ENCODE measurements around the gene CFAP299.
"Not testable (repeated sequence)": the region's sequence is repeated elsewhere in the genome, so short reads cannot be mapped to it uniquely, and the experiment has no call there.

Gene CFAP299

GRCh38 chr4:80393246-80393969 is 57.9 kb downstream of the CFAP299 start:
- DNase-seq, result no peak

GRCh38 chr4:80393970-80394250 is 58.4 kb downstream of the CFAP299 start:
- no peak for DNase-seq

DNA sequence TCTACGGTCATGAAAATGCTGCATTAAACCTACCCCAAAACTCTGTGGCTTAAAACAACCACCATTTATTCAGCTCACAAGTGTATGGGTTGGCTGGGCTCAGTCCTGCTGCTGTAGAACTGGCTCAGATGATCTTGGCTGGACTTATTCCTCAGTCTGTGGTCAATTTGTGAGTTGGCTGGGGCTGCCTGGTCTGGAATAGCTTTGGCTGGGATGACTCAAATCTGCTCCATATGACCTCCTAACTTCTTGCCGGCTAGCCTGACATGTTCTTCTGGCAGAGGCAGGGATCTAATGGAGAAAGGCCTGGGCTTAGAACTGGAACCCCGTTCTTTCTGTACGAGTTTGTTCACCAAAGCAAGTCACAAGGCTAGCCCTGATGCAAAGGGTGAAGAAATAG is 71.7 kb downstream of the CFAP299 start:
- DNase-seq, result no peak

DNA sequence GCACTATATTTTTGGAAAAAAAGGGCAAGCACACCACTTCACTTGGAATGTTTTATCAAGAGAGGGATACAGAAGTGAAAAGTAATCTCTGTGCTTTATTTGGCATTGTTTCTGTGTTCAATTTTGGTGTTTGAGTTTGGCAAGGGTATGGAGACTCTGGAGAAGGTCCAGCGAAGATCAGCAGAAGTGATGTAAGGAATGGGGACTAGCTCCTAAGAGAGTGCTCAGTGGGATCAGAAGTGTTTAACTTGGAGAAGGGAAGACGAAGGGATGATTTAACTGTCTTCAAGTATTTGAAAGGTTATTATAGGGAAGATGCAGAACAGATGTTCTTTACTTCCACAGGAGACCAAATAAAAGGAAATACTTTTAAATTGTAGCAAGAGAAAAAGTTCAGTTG is 74.3 kb downstream of the CFAP299 start:
- DNase-seq, result no peak

GRCh38 chr4:80412322-80412721 is 76.8 kb downstream of the CFAP299 start:
- DNase-seq, result no peak

GRCh38 chr4:80413086-80413485 is 77.6 kb downstream of the CFAP299 start:
- no peak for DNase-seq

DNA sequence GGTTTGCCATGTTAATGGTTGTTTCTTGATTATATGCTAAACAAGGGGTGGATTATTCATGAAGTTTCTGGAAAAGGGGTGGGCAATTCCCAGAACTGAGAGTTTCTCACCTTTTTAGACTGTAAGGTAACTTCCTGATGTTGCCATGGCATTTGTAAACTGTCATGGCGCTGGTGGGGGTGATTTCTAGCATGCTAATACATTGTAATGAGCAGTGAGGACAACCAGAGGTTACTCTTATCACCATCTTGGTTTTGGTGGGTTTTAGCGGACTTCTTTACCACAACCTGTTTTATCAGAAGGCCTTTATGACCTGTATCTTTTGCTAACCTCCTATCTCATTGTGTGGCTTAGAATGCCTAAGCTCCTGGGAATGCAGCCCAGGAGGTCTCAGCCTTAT is 81.5 kb downstream of the CFAP299 start:
- no peak for DNase-seq

- DNase-seq, result no peak
Observed at GRCh38 chr4:80419946-80420345, 84.4 kb downstream of the CFAP299 start.

- no peak for DNase-seq
Observed at GRCh38 chr4:80420638-80421037, 85.1 kb downstream of the CFAP299 start.

- DNase-seq, result no peak
Observed at GRCh38 chr4:80422727-80423404, 87.3 kb downstream of the CFAP299 start.

GRCh38 chr4:80423553-80424224 is 88.2 kb downstream of the CFAP299 start:
- DNase-seq, result no peak

GRCh38 chr4:80424225-80424581 is 88.7 kb downstream of the CFAP299 start:
- no peak for DNase-seq

DNA sequence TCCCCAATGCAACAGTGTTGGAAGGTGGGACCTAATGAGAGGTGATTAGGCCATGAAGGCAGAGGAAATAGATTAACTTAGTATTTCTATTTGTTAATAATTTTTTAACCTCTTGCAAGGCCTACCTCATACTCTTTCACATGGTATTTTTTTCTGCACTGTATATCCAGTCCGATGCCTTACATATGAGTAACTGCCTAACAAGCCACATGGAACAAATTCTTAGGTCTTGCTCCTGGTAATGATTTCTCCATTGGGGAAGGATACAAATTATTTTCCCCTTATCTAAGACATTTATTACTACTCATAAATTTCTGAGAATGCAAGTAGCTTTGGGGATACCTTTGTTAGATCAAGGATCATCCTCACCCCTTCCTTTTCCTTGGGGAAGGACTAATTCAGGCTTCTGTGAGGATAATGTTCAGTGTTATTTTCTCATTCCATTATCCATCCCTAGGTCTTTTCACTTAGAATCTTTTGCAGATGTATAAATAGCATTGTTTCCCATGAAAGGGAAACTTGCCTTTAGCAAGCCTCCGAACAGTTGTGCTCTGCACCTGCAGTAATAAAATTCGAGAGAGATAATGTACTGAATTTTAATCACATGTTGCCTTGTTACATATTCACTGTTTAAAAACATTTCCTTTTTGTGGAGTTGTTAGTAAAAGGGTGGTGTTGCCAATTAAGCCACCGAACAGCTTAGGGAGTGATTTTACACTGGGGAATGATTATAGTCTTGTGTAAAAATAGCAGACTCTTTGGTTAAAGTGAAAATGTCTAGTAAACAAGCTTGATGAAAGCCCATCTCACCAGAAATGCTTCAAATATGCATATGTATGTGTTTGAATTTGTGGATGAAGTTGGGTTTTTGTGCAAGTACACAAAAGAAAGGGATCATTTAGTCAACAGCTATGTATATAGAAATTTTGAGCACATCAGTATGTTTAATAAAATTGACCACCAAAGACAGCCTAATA is 89.9 kb downstream of the CFAP299 start:
- no peak for DNase-seq

GRCh38 chr4:80431203-80431965 is 95.9 kb downstream of the CFAP299 start:
- no peak for DNase-seq

GRCh38 chr4:80434238-80434637 is 98.7 kb downstream of the CFAP299 start:
- no peak for DNase-seq

DNA sequence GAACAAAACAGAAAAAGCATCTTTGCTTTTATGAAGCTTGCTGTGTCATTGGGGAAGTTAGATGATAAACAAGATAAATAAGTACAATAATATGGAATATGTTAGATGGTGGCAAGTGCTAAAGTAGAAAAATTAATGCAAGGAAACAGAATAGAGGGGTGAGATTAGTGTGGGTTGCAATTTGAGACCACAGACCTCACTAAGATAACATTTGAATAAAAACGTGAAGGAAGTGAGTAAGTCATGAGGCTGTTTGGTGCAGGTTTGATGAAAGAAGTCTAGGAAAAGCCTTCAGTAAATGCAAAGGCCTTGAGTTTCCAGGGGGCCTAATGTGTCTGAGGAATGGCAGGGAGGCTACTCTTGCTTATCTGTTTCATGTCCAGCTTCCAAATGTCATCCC is 102.5 kb downstream of the CFAP299 start:
- no peak for DNase-seq

DNA sequence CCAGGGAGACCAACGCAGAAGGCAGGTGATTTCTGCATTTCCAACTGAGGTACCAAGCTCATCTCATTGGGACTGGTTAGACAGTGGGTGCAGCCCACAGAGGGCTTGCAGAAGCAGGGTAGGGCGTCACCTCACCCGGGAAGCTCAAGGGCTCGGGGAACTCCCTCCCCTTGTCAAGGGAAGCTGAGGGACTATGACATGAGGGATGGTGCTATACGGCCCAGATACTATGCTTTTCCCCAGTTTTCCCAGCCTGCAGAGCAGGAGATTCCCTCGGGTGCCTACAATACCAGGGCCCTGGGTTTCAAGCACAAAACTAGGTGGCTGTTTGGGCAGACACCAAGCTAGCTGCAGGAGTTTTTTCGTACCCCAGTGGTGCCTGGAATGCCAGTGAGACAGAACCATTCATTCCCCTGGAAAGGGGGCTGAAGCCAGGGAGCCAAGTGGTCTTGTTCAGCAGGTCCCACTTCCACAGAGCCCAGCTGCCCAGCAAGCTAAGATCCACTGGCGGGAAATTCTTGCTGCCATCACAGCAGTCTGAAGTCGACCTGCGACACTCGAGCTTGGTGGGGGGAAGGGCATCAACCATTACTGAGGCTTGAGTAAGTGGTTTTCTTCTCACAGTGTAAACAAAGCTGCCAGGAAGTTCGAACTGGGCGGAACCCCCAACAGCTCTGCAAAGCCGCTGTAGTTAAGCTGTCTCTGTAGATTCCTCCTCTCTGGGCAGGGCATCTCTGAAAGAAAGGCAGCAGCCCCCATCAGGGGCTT is 103.9 kb downstream of the CFAP299 start:
- DNase-seq, result not testable (repeated sequence)

GRCh38 chr4:80446248-80446647 is 110.7 kb downstream of the CFAP299 start:
- no peak for DNase-seq

DNA sequence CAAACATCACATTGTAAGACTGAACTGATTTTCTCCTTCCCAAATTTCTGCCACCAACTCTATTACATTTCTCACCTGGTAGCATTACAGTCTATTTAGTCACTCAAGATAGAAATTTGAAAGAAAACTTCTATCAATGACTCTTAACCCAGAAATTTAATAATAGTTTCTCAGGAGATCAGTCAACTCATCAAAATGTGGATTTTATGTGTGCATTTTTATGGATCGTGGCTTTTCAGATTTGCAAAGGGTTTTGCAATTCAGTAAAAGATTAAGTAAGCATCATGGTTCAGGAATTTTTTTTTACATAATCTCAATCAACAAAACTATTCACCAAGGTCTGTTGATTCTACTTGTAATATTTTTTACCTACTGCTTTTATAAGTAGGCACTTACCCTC is 111.1 kb downstream of the CFAP299 start:
- no peak for DNase-seq

DNA sequence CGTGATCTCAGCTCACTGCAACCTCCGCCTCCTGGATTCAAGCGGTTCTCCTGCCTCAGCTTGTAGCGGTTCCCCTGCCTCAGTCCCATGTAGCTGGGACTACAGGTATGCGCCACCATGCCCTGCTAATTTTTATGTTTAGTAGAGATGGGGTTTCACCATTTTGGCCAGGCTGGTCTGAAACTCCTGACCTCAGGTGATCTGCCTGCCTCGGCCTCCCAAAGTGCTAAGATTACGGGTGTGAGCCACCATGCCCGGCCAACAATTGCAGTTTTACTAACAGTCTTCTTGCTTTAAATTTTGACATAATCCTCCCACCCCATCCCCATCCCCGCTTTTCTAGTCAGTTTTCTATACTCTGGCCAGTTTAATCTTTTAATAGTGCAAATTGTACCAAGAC is 112.0 kb downstream of the CFAP299 start:
- no peak for DNase-seq

GRCh38 chr4:80448056-80448455 is 112.5 kb downstream of the CFAP299 start:
- no peak for DNase-seq

- no peak for DNase-seq
Observed at GRCh38 chr4:80452055-80452454, 116.5 kb downstream of the CFAP299 start.
